Dedifferentiated amniotic fluid mesenchymal stem cell (primary cell): ENCODE measurements around the gene CPED1.
A peak's percentile ranks its signal among the peaks of the same experiment; 100 is the strongest.
"Not testable (repeated sequence)": the region's sequence is repeated elsewhere in the genome, so short reads cannot be mapped to it uniquely, and the experiment has no call there.

Experiments used
- DNase-seq: peaks from one replicate; pipeline ENCODE4 v3.0.0-alpha.2; 2016; ENCODE audit errors: extremely low spot score

Gene CPED1

DNA sequence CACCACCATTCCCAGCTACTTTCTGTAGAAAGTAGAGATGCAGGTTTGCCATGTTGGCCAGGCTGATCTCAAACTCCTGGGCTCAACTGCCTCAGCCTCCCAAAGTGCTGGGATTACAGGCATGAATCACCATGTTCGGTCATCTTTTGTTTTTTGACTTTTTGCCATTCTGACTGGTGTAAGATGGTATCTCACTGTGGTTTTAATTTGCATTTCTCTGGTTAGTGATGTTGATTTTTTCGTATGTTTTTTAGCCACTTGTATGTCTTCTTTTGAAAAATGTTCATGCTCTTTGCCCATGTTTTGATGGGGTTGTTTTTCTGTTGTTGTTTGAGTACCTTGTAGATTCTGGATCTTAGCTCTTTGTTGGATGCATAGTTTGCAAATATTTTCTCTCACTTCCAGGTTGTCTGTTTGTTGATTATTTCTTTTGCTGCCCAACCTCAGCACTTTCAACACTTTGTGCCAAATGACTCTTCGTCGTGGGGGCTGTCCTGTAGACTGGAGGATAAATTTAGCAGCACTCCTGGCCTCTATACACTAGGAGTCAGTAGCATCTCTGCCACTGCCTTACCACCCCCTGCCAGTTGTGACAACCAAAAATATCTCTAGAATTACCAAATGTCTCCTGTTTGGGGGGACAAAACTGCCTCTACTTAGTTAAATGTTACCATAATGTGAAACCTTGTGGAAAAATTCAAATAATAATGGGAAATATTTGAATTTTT is 6.5 kb upstream of the CPED1 start:
- peak; percentile 38 for DNase-seq

DNA sequence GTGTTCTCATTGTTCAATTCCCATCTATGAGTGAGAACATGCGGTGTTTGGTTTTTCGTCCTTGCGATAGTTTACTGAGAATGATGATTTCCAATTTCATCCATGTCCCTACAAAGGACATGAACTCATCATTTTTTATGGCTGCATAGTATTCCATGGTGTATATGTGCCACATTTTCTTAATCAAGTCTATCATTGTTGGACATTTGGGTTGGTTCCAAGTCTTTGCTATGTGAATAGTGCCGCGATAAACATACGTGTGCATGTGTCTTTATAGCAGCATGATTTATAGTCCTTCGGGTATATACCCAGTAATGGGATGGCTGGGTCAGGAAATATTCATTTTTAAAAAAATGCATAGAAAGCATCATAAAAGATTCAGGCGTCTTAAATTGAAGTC is 4.9 kb upstream of the CPED1 start:
- DNase-seq = not testable (repeated sequence)

DNA sequence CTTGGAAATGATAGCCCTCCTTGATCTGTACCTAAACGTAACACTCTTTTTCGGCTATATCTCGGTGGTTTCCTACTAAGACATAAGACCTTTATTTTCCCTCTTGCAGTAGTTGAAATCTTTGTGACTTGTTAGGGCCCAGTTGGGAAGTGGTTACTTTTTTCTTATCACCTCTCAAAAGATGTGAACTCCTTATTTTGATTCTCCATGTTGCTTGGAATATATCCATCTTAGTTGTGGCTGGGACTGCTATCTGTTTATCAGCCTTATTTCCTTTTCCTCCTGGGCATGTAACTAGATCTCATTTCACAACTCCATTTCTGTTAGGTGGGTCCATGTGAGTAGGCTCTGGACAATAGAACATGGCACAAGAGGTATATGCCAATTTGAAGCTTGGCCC is 4.1 kb upstream of the CPED1 start:
- DNase-seq = no peak

DNA sequence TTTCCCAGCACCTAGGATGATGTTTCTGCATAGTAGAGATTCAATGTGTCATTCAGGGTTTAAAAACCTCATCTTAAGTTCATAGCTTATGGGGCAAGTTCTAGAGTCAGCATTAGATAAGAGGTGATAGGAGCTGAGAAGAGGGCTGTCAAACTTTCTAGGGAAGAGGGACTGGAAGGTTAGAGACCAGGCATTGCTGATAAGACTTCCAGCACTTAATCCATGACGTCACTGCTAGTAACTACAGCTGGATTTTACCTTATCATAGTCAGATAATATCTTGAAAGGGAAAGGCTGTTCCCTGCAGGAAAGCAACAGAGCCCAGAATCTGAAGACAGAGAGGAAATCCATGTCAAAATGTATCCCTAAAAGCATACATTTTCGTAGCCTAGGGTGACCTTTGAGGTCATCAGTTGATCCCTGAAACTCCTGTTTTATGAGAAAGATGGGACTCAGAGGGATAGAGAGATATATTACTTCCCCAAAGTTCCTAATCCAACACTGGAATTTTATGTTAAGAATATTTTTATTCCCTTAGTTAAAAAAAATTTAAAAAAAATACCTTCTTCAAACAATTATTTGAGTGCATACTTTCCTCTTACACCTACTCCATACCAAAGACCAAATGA is 3.3 kb upstream of the CPED1 start:
- no peak for DNase-seq

DNA sequence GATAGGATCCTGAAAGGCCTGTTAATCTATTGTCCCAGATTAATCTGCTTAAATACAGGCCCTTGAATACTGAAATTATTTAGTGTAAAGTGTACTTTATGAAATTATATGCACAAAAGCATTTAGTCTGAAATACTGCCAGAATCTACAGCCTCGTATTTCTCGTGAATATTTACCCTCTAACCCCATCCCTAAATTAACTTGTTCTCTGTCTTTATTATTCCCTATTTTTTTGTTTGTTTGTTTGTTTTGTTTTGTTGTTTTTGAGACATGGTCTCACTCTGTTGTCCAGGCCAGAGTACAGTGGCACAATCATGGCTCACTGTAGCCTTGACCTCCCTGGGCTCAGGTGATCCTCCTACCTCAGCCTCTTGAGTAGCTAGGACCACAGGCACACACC is 2.7 kb upstream of the CPED1 start:
- no peak for DNase-seq

DNA sequence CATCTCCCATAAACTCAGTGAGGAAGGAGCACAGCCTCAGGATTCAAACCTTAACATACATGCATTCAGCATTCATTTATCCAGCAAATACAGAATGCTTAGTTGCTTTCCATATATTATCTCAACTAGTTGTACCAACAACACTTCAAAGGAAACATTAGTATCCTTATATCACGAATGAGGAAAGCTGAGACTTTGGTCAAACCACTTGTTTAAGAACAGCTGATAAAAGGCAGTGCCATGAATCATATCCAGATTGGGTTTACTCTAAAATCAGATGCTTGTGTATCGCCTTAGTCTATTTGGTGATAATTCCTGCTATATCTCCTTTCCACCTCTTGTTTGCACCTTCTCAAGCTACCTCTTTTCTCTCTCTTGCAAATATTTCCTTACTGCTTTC is 1.9 kb upstream of the CPED1 start:
- no peak for DNase-seq

DNA sequence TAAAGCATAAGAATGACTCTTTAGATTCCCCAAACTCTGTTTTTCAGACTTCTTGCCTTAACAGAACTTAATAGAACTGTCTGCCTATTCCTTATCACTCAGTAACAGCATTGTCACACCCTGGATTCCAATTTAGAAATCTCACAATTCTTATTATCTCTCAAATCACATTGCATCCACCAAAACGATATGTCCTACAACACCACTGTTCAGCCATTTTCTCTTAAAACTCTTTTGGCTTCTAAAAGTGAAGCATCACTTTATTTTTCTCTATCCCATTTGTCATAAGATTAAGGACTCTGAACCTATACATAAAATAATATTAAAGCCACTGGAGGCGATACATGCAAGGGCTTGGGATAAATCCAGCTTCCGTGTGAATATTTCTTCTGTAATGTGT is 1.2 kb upstream of the CPED1 start:
- no peak for DNase-seq

DNA sequence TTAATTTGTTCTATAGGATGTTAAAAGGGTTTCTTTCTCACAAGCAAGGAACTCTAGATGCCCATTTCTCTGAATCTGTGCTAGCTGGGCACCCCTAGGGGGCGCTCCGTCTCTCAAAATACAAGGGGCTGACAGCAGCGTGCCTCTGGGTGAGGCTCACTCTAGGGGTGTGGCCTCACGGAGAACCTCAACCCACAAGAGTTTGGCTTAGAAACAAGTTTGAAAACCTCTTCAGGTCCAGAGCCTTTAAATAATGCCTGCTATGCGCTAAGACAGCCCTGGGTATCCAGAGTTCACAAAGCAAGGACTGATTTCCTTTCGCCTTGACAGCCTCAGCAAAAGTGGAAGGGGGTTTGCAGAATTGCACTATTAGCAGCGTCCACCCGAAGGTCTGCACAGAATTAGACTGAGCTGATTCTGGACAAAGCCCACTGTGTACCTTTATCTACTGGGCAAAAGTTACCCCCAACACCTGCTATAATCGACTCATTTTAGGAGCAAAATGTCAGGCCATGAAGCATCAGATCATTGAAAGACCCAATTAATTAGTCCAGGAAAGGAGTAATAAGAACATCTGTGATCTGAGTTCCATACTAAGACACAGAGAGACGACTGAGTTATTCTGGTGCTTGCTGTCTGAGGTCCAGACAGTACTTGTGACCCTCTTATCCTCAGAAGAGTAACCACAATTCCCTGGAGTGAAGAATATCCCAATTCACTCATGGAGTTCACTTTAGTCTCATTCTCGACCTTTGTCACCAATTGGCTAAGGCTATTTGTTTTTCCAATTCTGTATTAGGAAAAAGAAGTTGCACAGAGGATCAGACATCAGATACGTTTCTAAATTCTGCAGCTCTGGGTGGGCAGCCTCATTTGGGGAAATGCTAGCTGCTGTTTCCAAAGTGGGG is 574 bp upstream of the CPED1 start:
- DNase-seq = peak; percentile 95

DNA sequence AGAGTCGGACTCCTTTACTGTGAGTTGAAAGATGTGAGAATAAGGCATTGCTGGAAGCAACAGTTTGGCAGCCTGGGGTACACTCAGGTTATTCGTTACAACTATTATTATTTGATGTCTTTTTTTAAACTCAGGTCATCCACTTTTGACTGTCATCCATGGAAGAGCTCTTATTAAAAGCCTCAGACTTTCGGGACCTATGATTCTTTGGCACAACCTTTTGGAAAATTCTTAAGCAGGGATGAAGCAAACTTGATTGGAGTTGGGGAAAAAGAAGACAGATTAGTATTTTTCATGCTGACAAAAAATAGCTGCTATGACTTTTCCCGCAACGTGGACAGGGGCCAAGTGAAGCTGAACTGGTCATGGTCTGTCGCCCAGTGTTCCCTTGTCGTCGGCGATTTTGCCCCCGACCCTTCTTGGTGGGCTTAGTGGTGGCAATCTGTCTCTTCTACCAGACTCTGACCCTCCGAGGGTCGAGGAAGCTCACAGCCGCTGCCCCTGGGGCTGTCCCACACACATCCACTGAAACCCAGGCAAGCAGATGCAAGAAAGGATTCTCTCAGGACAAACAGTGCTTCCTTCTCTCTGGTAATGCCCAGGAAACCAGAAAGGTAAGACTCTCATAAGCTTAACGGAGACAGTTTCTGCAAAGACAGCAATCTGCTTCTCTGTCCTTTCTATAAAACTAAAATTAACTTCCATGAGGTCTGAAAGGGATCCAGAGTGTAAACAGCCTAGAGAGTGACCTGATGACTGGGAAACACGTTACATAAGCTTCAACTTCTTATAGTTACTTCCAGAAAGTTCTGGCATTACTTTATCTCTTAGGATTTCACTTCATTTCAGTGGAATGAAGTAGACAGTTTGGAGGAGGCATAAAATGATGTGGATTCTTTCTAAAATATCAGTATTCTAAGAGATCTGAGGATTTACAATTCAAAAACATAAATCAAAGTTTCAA is 1.0 kb downstream of the CPED1 start:
- DNase-seq = peak; percentile 48

DNA sequence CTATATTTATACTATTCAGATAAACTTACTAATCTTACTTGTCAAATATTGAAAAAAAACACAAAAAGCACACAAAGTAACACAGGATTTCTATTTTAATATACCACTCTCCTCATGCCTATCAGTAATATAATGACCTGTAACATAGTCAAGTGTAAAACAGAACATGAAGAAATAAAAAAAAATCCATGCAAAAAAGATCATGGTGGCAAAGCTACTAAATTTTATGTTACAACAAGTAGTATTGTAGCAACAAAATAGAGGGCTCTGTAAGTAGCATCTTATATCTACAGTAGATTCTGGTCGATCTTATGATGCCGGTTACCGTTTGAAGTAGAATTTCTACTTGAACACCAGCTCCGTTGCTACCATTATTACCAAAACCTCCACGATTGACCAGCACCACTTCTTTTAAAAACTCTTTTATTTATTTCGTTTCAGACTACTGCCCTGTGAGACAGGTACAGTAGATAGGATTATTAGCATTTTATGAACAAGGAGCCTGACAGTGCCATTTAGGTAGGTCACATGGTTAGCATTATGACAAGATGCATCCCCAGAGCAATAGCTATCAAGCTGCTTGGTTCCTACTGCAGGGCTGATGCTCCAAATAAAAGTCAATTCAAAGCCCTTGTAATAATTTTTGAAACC is 2.1 kb downstream of the CPED1 start:
- DNase-seq = no peak

DNA sequence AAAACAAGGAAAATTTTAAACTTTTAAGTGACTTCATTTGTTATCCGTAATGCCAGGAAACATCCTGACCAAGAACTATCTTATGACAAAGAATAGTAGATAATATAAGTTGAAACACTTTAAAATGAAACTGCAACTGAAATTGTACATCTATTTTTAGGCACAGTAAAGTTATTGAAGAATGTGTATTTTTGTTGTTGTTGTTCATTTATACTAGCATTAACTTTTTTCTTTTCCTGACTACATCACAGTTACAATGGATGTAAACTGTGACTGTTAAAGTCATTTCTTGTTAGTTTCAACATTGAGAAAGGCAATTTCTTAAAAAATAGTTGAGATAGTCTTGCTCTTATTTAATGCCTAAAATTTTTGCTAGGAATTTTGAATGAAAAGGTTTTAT is 2.6 kb downstream of the CPED1 start:
- DNase-seq = peak; percentile 15

DNA sequence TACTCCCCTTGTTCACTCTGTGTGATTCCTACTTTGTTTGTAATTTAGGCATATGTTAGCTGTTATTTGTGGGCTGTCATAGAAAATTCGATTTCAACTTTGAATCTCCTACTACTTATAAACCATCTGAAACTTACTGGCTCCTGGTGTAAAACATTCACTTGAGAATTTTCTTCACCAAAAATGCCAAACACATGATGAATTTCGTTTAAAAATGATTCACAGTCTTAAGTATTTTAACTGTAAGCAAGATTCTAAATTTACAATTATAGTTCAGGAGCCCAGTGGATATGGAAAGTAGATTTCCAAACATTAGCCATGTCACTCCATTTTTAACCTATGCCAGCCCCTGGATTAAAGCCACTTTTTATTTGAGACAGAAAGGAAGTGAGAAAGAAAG is 3.1 kb downstream of the CPED1 start:
- DNase-seq = peak; percentile 71

DNA sequence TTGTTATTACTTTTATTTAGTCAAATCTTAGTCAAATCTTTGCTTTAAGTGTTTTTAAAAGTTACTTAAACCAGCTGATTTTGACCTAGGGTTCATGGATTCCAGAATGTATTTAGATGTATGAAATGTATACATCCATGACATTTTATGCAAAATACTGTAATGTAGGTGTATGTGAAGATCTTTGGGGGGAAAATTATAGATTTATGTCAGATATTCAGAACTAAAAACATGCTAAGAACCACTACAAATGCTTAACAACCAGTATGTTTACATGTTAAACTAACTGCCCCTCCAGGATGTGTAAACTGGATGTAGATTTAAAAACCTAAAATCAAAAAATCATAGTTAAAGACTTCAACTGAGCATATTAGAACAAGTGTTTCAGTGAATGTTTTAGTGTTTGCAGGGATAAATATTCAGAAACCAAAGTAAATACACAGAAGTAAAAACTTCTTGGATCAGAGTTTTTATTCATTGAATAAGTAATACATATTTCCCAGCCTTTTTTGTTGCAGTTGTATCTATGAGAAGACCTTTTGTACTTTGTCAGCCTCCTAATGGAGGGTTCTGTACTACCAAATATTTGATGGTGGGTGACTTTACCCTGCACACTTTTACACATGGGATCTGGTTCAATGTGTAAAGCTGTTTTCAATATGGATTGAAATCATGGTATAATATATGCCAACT is 3.9 kb downstream of the CPED1 start:
- no peak for DNase-seq

DNA sequence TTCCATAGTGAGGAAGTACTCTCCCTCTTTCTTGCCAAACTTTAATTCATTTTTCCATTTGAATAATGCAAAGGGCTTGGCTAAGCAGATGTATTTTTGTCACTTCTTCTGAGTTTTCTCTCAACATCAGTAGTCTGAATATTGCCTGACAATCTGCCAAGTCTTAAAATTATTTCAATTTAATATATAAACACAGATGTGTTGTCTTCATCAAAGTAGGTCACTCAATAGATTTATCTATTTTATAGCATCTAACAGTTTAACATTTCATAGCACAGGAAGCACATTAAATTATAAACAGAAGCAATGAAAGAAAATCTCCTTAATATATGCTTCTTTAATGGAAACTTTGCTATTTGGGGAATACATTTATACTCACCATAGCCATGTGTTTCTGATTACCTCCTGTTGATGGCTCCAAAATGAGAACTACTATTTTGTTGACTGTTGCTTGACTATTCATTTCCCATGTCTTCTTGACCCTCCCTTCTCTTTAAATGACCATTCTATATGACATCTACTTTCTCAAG is 4.5 kb downstream of the CPED1 start:
- DNase-seq = peak; percentile 19

DNA sequence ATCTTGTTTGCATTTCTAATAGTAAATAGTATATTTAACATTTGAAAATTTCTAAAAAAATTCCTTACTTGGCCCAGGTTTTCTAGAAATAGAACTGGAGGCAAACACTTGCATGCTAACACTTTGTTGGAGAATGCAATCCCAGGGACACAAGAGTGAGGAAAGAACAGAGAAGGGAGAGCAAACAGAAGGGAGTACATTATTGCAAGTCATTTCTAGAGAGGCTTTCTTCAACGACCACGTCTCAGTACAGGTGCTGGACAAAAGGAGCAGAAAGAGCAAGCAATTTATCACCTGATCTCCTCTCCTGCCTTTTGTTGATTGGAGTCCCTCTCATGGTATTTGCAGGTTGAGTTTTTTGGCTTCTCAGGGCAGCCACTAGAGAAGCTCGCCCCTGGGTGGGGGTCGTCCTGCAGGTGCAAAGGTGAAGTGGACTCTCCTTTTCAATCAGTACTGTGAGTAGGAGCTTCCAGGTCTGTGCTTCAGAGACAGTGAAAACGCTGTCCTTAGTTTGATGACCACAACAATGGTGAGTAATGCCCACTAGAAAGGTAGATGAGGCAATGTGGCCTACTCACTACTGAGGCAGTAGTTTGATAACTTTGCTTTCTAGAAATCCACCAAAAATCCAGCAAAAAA is 5.2 kb downstream of the CPED1 start:
- DNase-seq = peak; percentile 22

DNA sequence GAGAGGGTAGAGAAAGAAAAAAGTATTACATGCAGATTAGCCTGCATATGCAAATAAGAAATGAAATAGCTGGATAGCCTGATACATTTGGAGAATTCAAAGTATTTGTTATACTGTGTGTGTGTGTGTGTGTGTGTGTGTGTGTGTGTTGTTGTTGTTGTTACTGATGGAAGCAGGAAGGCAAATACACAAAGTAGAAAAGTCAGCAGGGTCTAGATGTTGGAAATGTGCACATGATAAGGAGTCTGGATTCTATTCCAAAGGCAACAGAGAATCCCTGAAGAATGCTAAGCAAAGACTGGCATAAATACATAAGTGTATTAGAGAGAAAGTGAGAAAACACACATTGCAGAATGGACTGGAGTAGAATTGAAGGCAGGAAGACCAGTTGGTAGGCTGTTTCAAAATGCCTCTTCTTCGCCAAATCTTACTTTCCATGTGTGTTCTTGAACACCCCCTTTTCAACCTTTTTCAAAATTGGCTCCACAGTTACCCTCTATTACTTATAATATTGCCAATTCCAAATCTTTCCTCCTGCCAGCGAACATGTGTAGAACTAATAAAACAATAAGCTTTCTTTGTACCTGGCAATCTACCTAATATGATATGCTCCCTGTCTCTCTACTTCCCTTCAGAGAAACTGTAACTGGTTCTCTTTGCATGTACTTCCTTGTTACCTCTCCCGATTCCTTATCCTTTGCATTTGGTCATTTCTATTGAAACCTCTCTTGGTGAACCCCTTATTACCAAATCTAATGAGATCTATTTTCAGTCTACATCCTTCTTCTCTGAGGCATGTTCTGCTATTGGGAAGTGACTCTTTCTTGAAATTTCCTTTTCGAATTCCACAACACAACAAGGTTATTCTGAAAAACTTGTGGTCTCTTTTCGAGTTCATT is 6.2 kb downstream of the CPED1 start:
- no peak for DNase-seq

DNA sequence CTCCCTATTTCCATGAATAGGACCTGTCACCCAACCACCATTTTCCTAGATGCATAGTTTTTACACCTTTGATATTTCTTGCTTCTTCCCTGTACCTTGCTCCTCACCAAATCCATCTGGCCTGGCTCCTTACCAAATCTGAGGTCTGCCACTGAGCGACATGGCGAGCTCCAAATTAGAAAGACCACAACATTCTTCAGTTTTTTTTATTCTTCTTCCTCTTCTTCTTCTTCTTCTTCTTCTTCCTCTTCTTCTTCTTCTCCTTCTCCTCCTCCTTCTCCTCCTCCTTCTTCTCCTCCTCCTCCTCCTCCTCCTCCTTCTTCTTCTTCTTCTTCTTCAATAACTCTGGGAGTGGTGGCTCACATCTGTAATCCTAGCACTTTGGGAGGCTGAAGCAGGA is 7.1 kb downstream of the CPED1 start:
- DNase-seq = no peak

DNA sequence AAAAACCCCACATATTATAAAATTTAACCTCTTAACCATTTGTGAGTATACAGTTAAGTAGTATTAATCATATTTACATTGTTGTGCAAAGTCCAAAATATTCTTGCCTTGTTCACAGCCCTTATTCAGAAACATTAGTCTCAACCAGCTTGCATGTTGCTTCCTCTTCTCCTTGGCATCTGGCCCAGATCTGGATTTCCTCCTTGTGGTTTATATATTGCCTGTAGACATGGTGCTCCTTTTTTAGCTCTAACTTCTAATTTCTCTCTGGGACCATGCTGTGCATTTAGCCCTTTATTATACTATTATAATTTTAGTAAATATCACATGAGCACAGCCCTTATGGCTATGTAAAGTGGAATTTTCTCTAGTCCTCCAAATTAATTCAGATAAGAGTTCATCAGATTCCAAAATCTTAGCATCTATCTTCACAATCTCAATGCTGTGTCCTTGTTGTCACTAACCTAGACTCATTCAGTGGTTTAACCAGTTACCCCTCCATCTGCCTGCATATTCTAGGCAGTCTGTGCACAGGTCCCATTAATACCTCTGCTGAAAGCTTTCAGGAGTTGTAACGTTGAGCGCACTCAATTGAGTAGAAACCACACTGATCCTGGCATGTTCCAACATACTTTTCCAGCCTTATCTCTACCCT is 7.9 kb downstream of the CPED1 start:
- peak; percentile 87 for DNase-seq
